GM12878 (cell line): ENCODE measurements around the gene TENT4B. TPM values are rescaled to one million over a fixed set of nuclear protein-coding genes. Genes with fewer than 3 reads are reported as not detected.

Experiments
- ATAC-seq: fragments of 200-7000 bp; cut with Tn5 transposase; 3 replicates; pipeline ENCODE4 v1.9.1; 2020; ENCODE audit warnings: mild to moderate bottlenecking, moderate library complexity
- BruUV-seq: library from RNA; stranded (reverse); fragments of 400-500 nt; replicated peaks from 2 replicates; lab custom pipeline; 2021; lab: Mats Ljungman, UMichigan
- CTCF ChIA-PET: fragments of 300-600 bp; sonication (Branson Sonifier 250); formaldehyde crosslinking; extraction: SDS; loops from one replicate; lab custom pipeline; 2021; ENCODE audit warnings: inconsistent platforms; lab: Yijun Ruan, JAX
- POLR2A ChIA-PET: fragments of 350-600 bp; formaldehyde crosslinking; extraction: SDS; loops from one replicate; lab custom pipeline; 2021; ENCODE audit warnings: inconsistent platforms; lab: Charles Lee
- RAD21 ChIA-PET: fragments of 300-600 bp; sonication (Branson Sonifier 250); formaldehyde crosslinking; loops from one replicate; lab custom pipeline; 2023; ENCODE audit warnings: antibody characterized with exemption; ENCODE audit not compliant: unreplicated experiment; lab: Charles Lee
- SMC1A ChIA-PET: fragments of 300-600 bp; sonication (Branson Sonifier 250); formaldehyde crosslinking; loops from one replicate; lab custom pipeline; 2023; ENCODE audit not compliant: unreplicated experiment, uncharacterized antibody; lab: Charles Lee
- DNase-seq: peaks from one replicate; pipeline ENCODE4 v3.0.0-alpha.2; 2011; ENCODE audit warnings: low read depth, low spot score
- FAIRE-seq: peaks from 3 replicates; lab custom pipeline; 2011; peaks lifted over from hg19 to GRCh38; lab: Jason Lieb, UNC
- H2AFZ ChIP-seq: 2 replicates; pipeline ENCODE4 v1.6.0; 2011; ENCODE audit warnings: low read depth, low read length, control low read depth; ENCODE audit not compliant: control insufficient read depth
- H3K27ac ChIP-seq: 2 replicates; pipeline ENCODE4 v1.5.1; 2011; ENCODE audit warnings: control low read depth; ENCODE audit not compliant: control insufficient read depth, insufficient read depth
- H3K27me3 ChIP-seq, 2 experiments: replicated peaks in 1 of 2; 2 replicates each; pipeline versions ENCODE4 v1.6.0 to v1.6.1; 2011; ENCODE audit warnings: low read length in 1 of 2; ENCODE audit not compliant: control insufficient read depth in 2 of 2, insufficient read depth in 2 of 2
- H3K36me3 ChIP-seq, 2 experiments: 2 replicates each; pipeline ENCODE4 v1.5.1; 2011; ENCODE audit warnings: low read length in 1 of 2; ENCODE audit not compliant: control insufficient read depth in 2 of 2, insufficient read depth in 2 of 2
- H3K4me1 ChIP-seq: 2 replicates; pipeline ENCODE4 v1.6.1; 2011; ENCODE audit warnings: mild to moderate bottlenecking, low read length, moderate library complexity, mixed read lengths; ENCODE audit not compliant: control insufficient read depth, insufficient read depth
- H3K4me2 ChIP-seq: 2 replicates; pipeline ENCODE4 v1.6.0; 2011; ENCODE audit warnings: control low read depth; ENCODE audit not compliant: control insufficient read depth, insufficient read depth
- H3K4me3 ChIP-seq: fragments of 200-600 bp; sonication (generic); 2 replicates; pipeline ENCODE4 v1.5.1; 2016
- H3K79me2 ChIP-seq: 2 replicates; pipeline ENCODE4 v1.6.0; 2011; ENCODE audit warnings: low read length; ENCODE audit not compliant: control insufficient read depth, insufficient read depth
- H3K9ac ChIP-seq: 2 replicates; pipeline ENCODE4 v1.8.0; 2011; ENCODE audit warnings: low read length, control low read depth, mixed read lengths; ENCODE audit not compliant: control insufficient read depth, insufficient read depth
- H3K9me3 ChIP-seq: replicated peaks from 3 replicates; pipeline ENCODE4 v1.5.1; 2011; ENCODE audit warnings: mild to moderate bottlenecking, low read length; ENCODE audit not compliant: control insufficient read depth, insufficient read depth
- H4K20me1 ChIP-seq: 2 replicates; pipeline ENCODE4 v1.6.0; 2011; ENCODE audit not compliant: control insufficient read depth, insufficient read depth
- BRCA1 ChIP-seq: IDR thresholded peaks from 2 replicates; pipeline ENCODE4 v1.6.1; 2011; ENCODE audit warnings: low read depth, low read length, improper control_type of control experiment
- CBX3 ChIP-seq: fragments of 200-600 bp; sonication (generic); IDR thresholded peaks from 2 replicates; pipeline ENCODE4 v1.6.1; 2016; ENCODE audit warnings: low read depth, borderline replicate concordance
- IKZF1 ChIP-seq: fragments of 450-650 bp; conservative IDR thresholded peaks from 2 replicates; pipeline ENCODE4 v1.6.1; 2017; ENCODE audit warnings: antibody characterized with exemption, mild to moderate bottlenecking
- IKZF2 ChIP-seq, 2 experiments: fragments of 450-650 bp; IDR thresholded peaks; 2 replicates each; pipeline ENCODE4 v1.6.1; 2017; ENCODE audit warnings: mild to moderate bottlenecking in 2 of 2, moderate library complexity in 2 of 2
- PAX5 ChIP-seq: IDR thresholded peaks from 2 replicates; pipeline ENCODE4 v1.6.1; 2011; ENCODE audit warnings: low read depth, low read length, borderline replicate concordance
- SMARCA5 ChIP-seq: fragments of 450-650 bp; IDR thresholded peaks from 2 replicates; pipeline ENCODE4 v1.6.1; 2017; ENCODE audit warnings: mild to moderate bottlenecking
- SMC3 ChIP-seq: IDR thresholded peaks from 2 replicates; pipeline ENCODE4 v1.6.1; 2011; ENCODE audit warnings: low read length, improper control_type of control experiment, borderline replicate concordance
- WGBS: methylation state at CpG from one replicate; pipeline ENCODE4 v1.1.6; 2016; ENCODE audit warnings: low lambda C conversion rate; ENCODE audit not compliant: insufficient replicate concordance, insufficient coverage; ENCODE audit errors: missing lambda C conversion rate; 5-methylcytosine and 5-hydroxymethylcytosine counted together
- in situ Hi-C: fragments of 300-500 bp; cut with MboI; formaldehyde crosslinking; loops from 9 replicates; pipeline ENCODE4 v1.14.3; 2018; ENCODE audit warnings: mixed read lengths
- intact Hi-C: fragments of 100-400 bp; cut with micrococcal nuclease; formaldehyde crosslinking; loops from one replicate; pipeline ENCODE4 v1.14.2; 2022; ENCODE audit not compliant: unreplicated experiment
- polyA plus RNA-seq, 11 experiments: library from polyadenylated mRNA; depleted of rRNA in 4 of 11; unstranded in 6 of 11; stranded (reverse) in 5 of 11; fragments of >200 nt; fragmentation: Nextera tagmentation in 4 of 11; fragmentation: Illumina TruSeq in 1 of 11; extraction: Ambion mirVana in 4 of 11; extraction: Trizol in 1 of 11; gene quantifications; 1 replicate in 1 of 11; 2 replicates in 10 of 11; pipeline versions ENCODE4 v1.2.1 to v1.2.3, GENCODE V29; 2011 to 2016; ENCODE audit warnings: inconsistent platforms in 2 of 11, missing spikeins in 2 of 11, low read depth in 1 of 11
- total RNA-seq, 4 experiments: library from RNA; depleted of rRNA in 3 of 4; stranded (reverse); fragments of >200 nt in 3 of 4; fragmentation: Illumina TruSeq in 1 of 4; extraction: Trizol in 1 of 4; gene quantifications; 2 replicates each; pipeline versions ENCODE4 v1.2.1 to v1.2.3, GENCODE V29; 2013 to 2021
- TF ChIP-seq, protein P1 (sequence below): IDR thresholded peaks from 2 replicates; pipeline ENCODE4 v1.6.1; 2012; ENCODE audit warnings: mild to moderate bottlenecking, low read depth, low read length

The TENT4B gene
- total and polyA plus RNA-seq, 10 of the 15 experiments (the other 5 are each of a cell fraction or from before 2014, with no cell fraction given) = 4.4 to 16.7 (median 10.8) TPM

DNA sequence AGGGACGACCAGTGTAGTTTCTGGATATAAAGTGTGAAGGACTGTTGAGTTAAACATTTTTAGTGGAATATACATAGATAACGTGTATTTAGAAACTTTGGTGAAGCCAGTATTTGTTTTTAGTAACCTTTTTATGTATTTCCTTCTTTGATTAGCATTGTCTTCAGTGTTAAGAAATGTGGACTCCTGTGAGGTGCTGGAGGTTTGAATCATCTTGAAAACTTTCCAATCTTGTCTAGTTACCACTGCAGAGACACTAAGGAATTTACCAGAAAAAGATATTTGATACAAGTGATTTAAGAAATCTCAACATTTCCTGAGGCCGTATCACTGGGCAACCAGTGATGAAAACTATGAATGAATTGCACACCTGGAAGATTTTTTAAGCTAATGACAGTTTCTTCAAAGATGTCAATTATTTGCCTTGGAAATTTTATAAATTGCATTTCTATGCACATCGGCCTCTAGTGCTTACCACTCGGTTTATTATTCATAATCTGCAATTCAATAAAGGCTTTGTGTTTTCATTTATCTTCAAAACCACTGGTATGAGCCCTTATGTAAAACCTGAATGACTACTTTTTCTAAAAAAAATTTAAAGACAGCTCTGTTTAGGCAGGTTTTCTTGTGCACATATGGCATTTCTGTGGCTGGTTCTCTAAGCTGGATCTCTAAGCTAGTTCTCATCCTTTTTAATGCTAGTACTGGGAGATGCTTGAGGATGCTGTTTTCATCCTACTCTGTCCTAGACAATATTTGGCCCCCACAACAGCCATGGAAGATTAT, 81.9 kb downstream of the TENT4B start:
- H3K79me2 ChIP-seq = no peaks in the 10 kb centered on the region
- no peaks in the 10 kb centered on the region for H3K4me1 ChIP-seq
- in situ Hi-C loops = no loop called here
- H4K20me1 ChIP-seq = no peaks in the 10 kb centered on the region
- no peak overlapping the region for H3K27ac ChIP-seq
- SMC1A ChIA-PET = interaction anchor here (2.2 to 3.0 kb wide), 2 partner anchors 91 to 120 kb away, joined by 5 to 8 read pairs; no protein-coding TSS in a partner anchor
- RAD21 ChIA-PET = interaction anchor here (1.1 to 1.2 kb wide), 2 partner anchors 11 to 47 kb away, joined by 3 read pairs; no protein-coding TSS in a partner anchor
- H3K9ac ChIP-seq = no peak overlapping the region
- intact Hi-C loops = no loop called here
- H3K4me2 ChIP-seq = no peak overlapping the region
- FAIRE-seq (no peak), ATAC-seq (no peak), DNase-seq (no peak)
- no peak overlapping the region for H2AFZ ChIP-seq
- POLR2A ChIA-PET = no interaction called here
- no peaks in the 10 kb centered on the region; a peak in 1 of 4 replicates for H3K36me3 ChIP-seq
- H3K9me3 ChIP-seq = no peaks in the 10 kb centered on the region
- no TSS peak for BruUV-seq
- WGBS = 83% methylated on average over 5 of the region's 5 CpGs
- CTCF ChIA-PET = interaction anchor here (1.0 to 3.0 kb wide), 4 partner anchors 10 to 572 kb away, joined by 3 to 9 read pairs (median 4); no protein-coding TSS in a partner anchor
- TF ChIP-seq PAX5 (no peak), IKZF1 (no peak)
- no peak overlapping the region for H3K4me3 ChIP-seq
- H3K27me3 ChIP-seq = no peaks in the 10 kb centered on the region

DNA sequence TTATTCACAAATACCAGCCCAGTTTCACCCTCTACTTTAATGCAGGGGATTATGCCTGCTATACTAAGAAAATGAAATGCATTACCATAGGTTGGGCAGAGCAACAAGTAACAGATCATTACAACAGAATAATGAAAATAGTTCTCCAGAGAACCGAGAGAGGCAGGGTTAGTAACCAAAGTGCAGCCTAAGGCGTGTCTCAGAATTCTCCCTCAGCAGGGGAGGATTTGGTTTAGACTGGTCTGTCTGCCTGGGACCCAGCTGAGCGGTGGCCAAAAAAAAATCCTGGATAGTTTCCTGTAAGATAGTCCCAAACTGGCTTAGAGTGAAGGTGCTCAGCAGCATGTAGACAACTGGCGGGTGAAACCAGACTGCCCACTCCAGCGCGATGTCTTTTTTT, 82.5 kb downstream of the TENT4B start:
- no peak overlapping the region for H3K4me3 ChIP-seq
- ChIA-PET RAD21 (interaction anchor here (1.1 to 1.2 kb wide), 2 partner anchors 10 to 47 kb away, joined by 3 read pairs; no protein-coding TSS in a partner anchor), CTCF (interaction anchor here (0.6 to 3.0 kb wide), 5 partner anchors 47 to 571 kb away, joined by 3 to 9 read pairs (median 3); no protein-coding TSS in a partner anchor), POLR2A (no interaction called here), SMC1A (interaction anchor here (3.0 kb wide), 1 partner anchor 120 kb away, joined by 8 read pairs; no protein-coding TSS in a partner anchor)
- H3K27me3 ChIP-seq = no peaks in the 10 kb centered on the region
- BruUV-seq = no TSS peak
- no peaks in the 10 kb centered on the region for H3K36me3 ChIP-seq
- H3K4me2 ChIP-seq = no peak overlapping the region
- no peak overlapping the region for H3K27ac ChIP-seq
- H3K4me1 ChIP-seq = no peaks in the 10 kb centered on the region
- ATAC-seq (no peak), DNase-seq (no peak), FAIRE-seq (no peak)
- H3K9me3 ChIP-seq = no peaks in the 10 kb centered on the region
- TF ChIP-seq BRCA1 (no peak), IKZF2 (IDR thresholded peaks at IDR 0.05) (no peak), SMARCA5 (no peak), SMC3 (no peak), CBX3 (no peak)
- TF ChIP-seq, protein P1, sequence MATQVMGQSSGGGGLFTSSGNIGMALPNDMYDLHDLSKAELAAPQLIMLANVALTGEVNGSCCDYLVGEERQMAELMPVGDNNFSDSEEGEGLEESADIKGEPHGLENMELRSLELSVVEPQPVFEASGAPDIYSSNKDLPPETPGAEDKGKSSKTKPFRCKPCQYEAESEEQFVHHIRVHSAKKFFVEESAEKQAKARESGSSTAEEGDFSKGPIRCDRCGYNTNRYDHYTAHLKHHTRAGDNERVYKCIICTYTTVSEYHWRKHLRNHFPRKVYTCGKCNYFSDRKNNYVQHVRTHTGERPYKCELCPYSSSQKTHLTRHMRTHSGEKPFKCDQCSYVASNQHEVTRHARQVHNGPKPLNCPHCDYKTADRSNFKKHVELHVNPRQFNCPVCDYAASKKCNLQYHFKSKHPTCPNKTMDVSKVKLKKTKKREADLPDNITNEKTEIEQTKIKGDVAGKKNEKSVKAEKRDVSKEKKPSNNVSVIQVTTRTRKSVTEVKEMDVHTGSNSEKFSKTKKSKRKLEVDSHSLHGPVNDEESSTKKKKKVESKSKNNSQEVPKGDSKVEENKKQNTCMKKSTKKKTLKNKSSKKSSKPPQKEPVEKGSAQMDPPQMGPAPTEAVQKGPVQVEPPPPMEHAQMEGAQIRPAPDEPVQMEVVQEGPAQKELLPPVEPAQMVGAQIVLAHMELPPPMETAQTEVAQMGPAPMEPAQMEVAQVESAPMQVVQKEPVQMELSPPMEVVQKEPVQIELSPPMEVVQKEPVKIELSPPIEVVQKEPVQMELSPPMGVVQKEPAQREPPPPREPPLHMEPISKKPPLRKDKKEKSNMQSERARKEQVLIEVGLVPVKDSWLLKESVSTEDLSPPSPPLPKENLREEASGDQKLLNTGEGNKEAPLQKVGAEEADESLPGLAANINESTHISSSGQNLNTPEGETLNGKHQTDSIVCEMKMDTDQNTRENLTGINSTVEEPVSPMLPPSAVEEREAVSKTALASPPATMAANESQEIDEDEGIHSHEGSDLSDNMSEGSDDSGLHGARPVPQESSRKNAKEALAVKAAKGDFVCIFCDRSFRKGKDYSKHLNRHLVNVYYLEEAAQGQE = no peak
- no peak overlapping the region for H2AFZ ChIP-seq
- H3K9ac ChIP-seq = no peak overlapping the region
- no peaks in the 10 kb centered on the region for H3K79me2 ChIP-seq
- no peaks in the 10 kb centered on the region for H4K20me1 ChIP-seq
- WGBS = 100% methylated on average over 6 of the region's 6 CpGs
- intact Hi-C loops (no loop called here), in situ Hi-C loops (no loop called here)
